Measurements from ENCODE around the gene CES5A.

DNA sequence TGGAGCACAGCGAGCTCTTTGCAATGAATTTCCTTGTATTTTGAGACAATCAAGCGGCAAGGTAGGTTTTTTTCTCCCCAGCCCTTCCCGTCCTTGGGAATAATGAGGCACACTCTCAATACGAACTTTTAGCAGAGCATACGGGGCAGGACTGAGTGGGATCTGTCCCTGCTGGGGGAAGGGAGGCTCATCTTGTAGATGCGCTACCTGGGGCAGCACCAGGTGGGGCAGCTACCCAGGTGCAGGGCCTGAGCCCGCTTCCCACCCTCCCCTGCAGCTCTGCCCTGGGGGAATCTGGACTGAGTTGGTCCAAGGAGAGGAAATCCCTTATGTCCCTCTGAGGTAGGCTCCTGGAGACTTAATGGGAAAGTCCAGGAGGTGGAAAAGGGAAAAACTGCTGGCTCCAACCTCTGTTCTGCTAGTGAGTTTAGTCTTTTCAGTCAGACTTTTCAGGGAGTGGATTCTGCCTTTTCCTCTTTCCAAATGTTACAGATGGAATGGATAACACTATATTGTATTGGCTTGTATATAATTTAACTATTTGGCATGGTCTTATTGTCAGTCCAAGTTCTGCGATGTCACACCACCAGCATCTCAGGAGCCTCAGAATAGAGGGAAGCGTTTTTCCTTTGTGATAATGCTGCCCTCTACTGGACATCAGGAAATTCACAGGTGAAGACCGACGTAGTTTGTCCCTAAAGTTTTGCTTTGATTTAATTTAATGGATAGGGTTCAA is 32.6 kb downstream of the CES5A start:
- no peak for TF ChIP-seq PRDM1 (tag by site-specific recombination; IDR thresholded peaks at IDR 0.05)
- TF ChIP-seq ZNF76 (tag by site-specific recombination; IDR thresholded peaks at IDR 0.05; ENCODE audit: borderline replicate concordance, low read depth) = no peak
- TF ChIP-seq CTCF (tag by site-specific recombination; IDR thresholded peaks at IDR 0.05) = peak; percentile 42; the same call in 1 of the 2 replicates
- TF ChIP-seq SP7 (tag by site-specific recombination; IDR thresholded peaks at IDR 0.05) = no peak
- TF ChIP-seq ZNF23 (tag by site-specific recombination; IDR thresholded peaks at IDR 0.05; ENCODE audit: borderline replicate concordance) = no peak

Measured in HEK293 (cell line).